WTC11 (cell line): Measurements from ENCODE around the gene SLIRP.

Source experiments
- CREB1 ChIP-seq: sonication (generic); formaldehyde crosslinking; IDR thresholded peaks from 2 replicates; pipeline ENCODE4 v1.8.0; 2023; ENCODE audit warnings: mild to moderate bottlenecking, missing genetic modification reagents
- NFE2L1 ChIP-seq: sonication (generic); formaldehyde crosslinking; IDR thresholded peaks from 2 replicates; pipeline ENCODE4 v1.8.1; 2023; ENCODE audit warnings: missing genetic modification reagents
- TF ChIP-seq, protein P1 (sequence below): fragments of 200-600 bp; IDR thresholded peaks from 2 replicates; pipeline ENCODE4 v1.8.0; 2022; ENCODE audit warnings: antibody characterized with exemption

DNA sequence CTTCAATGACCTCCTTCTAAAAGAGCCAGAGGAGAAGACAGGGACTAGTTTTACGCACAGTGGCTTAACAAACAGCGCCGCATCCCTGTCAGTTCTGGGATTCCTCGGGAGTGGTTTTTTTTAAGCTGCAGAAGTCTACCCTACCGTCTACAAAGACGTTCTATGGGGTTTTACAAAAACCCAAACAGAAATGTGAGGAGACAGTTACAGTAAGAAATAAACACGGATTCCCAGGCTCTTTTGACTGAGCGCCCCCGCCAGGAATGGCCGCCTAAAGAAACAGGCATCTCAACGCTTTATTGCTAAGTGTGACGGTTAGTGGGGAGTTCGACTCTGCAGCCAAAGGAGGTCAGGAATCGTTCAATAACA, 564 bp upstream of the SLIRP start:
- TF ChIP-seq, protein P1, sequence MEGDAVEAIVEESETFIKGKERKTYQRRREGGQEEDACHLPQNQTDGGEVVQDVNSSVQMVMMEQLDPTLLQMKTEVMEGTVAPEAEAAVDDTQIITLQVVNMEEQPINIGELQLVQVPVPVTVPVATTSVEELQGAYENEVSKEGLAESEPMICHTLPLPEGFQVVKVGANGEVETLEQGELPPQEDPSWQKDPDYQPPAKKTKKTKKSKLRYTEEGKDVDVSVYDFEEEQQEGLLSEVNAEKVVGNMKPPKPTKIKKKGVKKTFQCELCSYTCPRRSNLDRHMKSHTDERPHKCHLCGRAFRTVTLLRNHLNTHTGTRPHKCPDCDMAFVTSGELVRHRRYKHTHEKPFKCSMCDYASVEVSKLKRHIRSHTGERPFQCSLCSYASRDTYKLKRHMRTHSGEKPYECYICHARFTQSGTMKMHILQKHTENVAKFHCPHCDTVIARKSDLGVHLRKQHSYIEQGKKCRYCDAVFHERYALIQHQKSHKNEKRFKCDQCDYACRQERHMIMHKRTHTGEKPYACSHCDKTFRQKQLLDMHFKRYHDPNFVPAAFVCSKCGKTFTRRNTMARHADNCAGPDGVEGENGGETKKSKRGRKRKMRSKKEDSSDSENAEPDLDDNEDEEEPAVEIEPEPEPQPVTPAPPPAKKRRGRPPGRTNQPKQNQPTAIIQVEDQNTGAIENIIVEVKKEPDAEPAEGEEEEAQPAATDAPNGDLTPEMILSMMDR: no peak
- no peak for TF ChIP-seq CREB1 (CRISPR knock-in tag)
- TF ChIP-seq NFE2L1: no peak
